A673 (cell line): Measurements from ENCODE around the gene MMEL1.

Experiments
- EZH2 ChIP-seq: fragments of 200-600 bp; sonication (generic); IDR thresholded peaks from 2 replicates; pipeline ENCODE4 v1.6.1; 2017; ENCODE audit warnings: borderline replicate concordance, low read depth, mild to moderate bottlenecking, mixed read lengths, antibody characterized with exemption, low read length; ENCODE audit not compliant: poor library complexity, severe bottlenecking
- TF ChIP-seq, protein P1 (sequence below): fragments of 300-800, 200-600 bp; sonication (generic); conservative IDR thresholded peaks from 2 replicates; pipeline ENCODE4 v1.5.1; 2017; ENCODE audit warnings: low read depth, mild to moderate bottlenecking, antibody characterized with exemption, low read length, moderate library complexity, mixed read lengths

DNA sequence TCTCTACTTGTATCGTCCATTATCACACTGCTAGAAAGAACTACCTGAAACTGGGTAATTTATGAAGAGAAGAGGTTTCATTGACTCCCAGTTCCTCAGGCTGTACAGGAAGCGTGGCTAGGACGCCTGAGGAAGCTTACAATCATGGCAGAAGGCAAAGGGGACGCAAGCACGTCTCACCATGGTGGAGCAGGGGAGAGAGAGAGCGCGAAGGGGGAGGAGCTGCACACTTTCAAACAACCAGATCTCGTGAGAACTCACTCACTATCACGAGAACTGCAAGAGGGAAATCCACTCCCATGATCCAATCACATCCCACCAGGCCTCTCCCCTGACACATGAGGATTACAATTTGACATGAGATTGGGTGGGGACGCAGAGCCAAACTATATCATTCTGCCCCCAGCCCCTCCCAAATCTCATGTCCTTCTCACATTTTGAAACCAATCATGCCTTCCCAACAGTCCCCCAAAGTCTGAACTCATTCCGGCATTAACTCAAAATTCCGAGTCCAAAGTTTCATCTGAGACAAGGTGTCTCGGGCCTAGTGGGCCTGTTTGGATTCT lies 8.0 kb downstream of the MMEL1 start:
- TF ChIP-seq, protein P1, sequence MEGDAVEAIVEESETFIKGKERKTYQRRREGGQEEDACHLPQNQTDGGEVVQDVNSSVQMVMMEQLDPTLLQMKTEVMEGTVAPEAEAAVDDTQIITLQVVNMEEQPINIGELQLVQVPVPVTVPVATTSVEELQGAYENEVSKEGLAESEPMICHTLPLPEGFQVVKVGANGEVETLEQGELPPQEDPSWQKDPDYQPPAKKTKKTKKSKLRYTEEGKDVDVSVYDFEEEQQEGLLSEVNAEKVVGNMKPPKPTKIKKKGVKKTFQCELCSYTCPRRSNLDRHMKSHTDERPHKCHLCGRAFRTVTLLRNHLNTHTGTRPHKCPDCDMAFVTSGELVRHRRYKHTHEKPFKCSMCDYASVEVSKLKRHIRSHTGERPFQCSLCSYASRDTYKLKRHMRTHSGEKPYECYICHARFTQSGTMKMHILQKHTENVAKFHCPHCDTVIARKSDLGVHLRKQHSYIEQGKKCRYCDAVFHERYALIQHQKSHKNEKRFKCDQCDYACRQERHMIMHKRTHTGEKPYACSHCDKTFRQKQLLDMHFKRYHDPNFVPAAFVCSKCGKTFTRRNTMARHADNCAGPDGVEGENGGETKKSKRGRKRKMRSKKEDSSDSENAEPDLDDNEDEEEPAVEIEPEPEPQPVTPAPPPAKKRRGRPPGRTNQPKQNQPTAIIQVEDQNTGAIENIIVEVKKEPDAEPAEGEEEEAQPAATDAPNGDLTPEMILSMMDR = no peak
- TF ChIP-seq EZH2 = no peak
